ENCODE measurements around the gene MBP. TPM values are rescaled to one million over a fixed set of nuclear protein-coding genes. Genes with fewer than 3 reads are reported as not detected.

Gene MBP
- total and polyA plus RNA-seq, 10 of the 15 experiments (the other 5 are each of a cell fraction or from before 2014, with no cell fraction given): 12.2 to 67.8 (median 42.1) TPM

DNA sequence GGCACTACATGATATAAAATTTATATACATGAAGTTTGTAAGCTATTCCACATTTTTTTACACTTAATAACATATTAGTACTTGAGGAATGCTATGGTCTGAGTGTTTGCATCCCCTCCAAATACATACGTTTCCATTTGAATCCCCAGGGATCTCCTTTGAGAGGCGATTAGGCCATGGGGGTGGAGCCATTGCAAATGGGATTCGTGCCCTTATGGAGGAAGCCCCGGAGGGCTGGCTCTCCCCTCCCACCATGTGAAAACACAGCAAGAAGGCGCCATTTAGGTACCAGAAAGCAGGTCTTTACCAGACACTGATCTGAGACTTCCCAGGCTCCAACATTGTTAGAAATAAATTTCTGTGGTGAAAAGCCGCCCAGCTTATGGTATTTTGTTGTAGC lies 20.8 kb upstream of the MBP start (continued):
- TF ChIP-seq HCFC1 (IDR thresholded peaks at IDR 0.05; ENCODE audit: low read length): no peak
- TF ChIP-seq SUPT20H (IDR thresholded peaks at IDR 0.05; ENCODE audit: borderline replicate concordance, control insufficient read depth, low read depth, low read length): no peak

DNA sequence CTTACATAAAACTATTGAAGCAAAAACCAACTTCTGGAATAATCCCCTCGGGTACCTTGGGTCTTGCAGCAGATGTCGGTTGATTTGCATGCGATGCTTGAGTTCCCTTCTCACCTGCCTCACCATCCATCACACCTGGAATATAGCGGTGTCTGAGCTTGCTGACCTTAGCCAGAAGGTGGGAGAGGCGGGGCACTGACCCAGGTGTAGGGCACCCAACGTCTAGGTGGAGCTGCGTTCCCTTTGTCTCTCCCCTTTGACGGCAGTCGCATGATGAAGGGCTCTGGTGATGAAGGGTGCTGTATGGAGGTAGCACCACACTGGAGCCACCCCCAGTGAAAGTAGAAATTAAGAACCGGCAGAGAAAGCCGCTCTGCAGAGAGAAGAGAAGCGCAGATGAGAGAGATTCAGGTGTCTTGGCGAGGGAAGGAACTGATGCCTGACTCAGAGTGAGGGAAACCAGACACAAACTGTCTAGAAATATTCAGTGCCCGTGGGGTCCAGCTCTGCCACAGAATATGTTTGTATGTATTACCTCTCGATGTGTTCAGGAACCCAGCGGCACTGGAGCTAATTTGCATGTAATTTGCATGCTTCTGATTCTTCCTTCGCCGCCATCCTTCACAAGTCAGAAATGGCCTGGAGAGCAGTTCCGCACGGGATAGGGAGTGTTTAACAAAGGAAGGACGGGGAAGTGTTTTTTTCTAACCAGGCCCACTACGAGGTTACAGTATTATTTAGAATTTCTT lies 19.4 kb upstream of the MBP start:
- no TSS peak for BruUV-seq (replicated peaks)
- H2AFZ ChIP-seq (ENCODE audit: control insufficient read depth, low read depth, low read length): peak overlapping the region; percentile 19; the same call in 1 of the 2 replicates
- no peak overlapping the region for H3K9ac ChIP-seq (ENCODE audit: control insufficient read depth, insufficient read depth, low read length)
- no peaks in the 10 kb centered on the region for H3K79me2 ChIP-seq (ENCODE audit: control insufficient read depth, insufficient read depth, low read length)
- intact Hi-C loops (cut with micrococcal nuclease; ENCODE audit: unreplicated experiment) (no loop called here), in situ Hi-C loops (cut with MboI) (no loop called here)
- 27% methylated on average over 22 of the region's 22 CpGs for WGBS (ENCODE audit: insufficient coverage, insufficient replicate concordance, low lambda C conversion rate, missing lambda C conversion rate)
- RAD21 ChIA-PET (ENCODE audit: unreplicated experiment): interaction anchor here (0.6 kb wide), 1 partner anchor 151 kb away, joined by 4 read pairs; no protein-coding TSS in a partner anchor
- CTCF ChIA-PET: interaction anchor here (1.8 kb wide), 1 partner anchor 18 kb away, joined by 3 read pairs; no protein-coding TSS in a partner anchor
- no peaks in the 10 kb centered on the region for H3K9me3 ChIP-seq (replicated peaks; ENCODE audit: control insufficient read depth, insufficient read depth, low read length)
- FAIRE-seq (peak; percentile 61), ATAC-seq (no peak), DNase-seq (ENCODE audit: low read depth, low spot score) (no peak)
- TF ChIP-seq YBX1 (IDR thresholded peaks at IDR 0.05) (no peak), CBX3 (IDR thresholded peaks at IDR 0.05; ENCODE audit: borderline replicate concordance, low read depth) (no peak), MYC (IDR thresholded peaks at IDR 0.05; ENCODE audit: insufficient read depth, insufficient read length, insufficient replicate concordance, low read length, severe bottlenecking) (no peak), TAF1 (IDR thresholded peaks at IDR 0.05; ENCODE audit: borderline replicate concordance, low read depth, low read length) (no peak), EED (IDR thresholded peaks at IDR 0.05; ENCODE audit: low read depth) (no peak), NFXL1 (IDR thresholded peaks at IDR 0.05; ENCODE audit: borderline replicate concordance) (no peak), RBBP5 (conservative IDR thresholded peaks at IDR 0.05) (no peak), CHD1 (IDR thresholded peaks at IDR 0.05; ENCODE audit: low read depth, low read length) (no peak)
- TF ChIP-seq, protein P1, sequence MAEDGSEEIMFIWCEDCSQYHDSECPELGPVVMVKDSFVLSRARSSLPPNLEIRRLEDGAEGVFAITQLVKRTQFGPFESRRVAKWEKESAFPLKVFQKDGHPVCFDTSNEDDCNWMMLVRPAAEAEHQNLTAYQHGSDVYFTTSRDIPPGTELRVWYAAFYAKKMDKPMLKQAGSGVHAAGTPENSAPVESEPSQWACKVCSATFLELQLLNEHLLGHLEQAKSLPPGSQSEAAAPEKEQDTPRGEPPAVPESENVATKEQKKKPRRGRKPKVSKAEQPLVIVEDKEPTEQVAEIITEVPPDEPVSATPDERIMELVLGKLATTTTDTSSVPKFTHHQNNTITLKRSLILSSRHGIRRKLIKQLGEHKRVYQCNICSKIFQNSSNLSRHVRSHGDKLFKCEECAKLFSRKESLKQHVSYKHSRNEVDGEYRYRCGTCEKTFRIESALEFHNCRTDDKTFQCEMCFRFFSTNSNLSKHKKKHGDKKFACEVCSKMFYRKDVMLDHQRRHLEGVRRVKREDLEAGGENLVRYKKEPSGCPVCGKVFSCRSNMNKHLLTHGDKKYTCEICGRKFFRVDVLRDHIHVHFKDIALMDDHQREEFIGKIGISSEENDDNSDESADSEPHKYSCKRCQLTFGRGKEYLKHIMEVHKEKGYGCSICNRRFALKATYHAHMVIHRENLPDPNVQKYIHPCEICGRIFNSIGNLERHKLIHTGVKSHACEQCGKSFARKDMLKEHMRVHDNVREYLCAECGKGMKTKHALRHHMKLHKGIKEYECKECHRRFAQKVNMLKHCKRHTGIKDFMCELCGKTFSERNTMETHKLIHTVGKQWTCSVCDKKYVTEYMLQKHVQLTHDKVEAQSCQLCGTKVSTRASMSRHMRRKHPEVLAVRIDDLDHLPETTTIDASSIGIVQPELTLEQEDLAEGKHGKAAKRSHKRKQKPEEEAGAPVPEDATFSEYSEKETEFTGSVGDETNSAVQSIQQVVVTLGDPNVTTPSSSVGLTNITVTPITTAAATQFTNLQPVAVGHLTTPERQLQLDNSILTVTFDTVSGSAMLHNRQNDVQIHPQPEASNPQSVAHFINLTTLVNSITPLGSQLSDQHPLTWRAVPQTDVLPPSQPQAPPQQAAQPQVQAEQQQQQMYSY (CRISPR knock-in tag; IDR thresholded peaks at IDR 0.05): no peak
- TF ChIP-seq, protein P2, sequence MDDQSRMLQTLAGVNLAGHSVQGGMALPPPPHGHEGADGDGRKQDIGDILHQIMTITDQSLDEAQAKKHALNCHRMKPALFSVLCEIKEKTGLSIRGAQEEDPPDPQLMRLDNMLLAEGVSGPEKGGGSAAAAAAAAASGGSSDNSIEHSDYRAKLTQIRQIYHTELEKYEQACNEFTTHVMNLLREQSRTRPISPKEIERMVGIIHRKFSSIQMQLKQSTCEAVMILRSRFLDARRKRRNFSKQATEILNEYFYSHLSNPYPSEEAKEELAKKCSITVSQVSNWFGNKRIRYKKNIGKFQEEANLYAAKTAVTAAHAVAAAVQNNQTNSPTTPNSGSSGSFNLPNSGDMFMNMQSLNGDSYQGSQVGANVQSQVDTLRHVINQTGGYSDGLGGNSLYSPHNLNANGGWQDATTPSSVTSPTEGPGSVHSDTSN (IDR thresholded peaks at IDR 0.05; ENCODE audit: insufficient replicate concordance, low read depth, low read length): no peak
- TF ChIP-seq, protein P3, sequence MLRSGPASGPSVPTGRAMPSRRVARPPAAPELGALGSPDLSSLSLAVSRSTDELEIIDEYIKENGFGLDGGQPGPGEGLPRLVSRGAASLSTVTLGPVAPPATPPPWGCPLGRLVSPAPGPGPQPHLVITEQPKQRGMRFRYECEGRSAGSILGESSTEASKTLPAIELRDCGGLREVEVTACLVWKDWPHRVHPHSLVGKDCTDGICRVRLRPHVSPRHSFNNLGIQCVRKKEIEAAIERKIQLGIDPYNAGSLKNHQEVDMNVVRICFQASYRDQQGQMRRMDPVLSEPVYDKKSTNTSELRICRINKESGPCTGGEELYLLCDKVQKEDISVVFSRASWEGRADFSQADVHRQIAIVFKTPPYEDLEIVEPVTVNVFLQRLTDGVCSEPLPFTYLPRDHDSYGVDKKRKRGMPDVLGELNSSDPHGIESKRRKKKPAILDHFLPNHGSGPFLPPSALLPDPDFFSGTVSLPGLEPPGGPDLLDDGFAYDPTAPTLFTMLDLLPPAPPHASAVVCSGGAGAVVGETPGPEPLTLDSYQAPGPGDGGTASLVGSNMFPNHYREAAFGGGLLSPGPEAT (IDR thresholded peaks at IDR 0.05; ENCODE audit: low read depth): no peak
- POLR2A ChIA-PET: no interaction called here
- no peaks in the 10 kb centered on the region for H3K36me3 ChIP-seq (ENCODE audit: control insufficient read depth in 2 of 2, insufficient read depth in 2 of 2, low read length in 1 of 2)
- no peak overlapping the region for H3K27ac ChIP-seq (ENCODE audit: control insufficient read depth, insufficient read depth)
- H3K4me1 ChIP-seq (ENCODE audit: control insufficient read depth, insufficient read depth, low read length): peaks cover 12% of the 10 kb centered on the region
- no peaks in the 10 kb centered on the region for H4K20me1 ChIP-seq (ENCODE audit: control insufficient read depth, insufficient read depth)
- H3K4me2 ChIP-seq (ENCODE audit: control insufficient read depth, insufficient read depth): peak overlapping the region; percentile 72
- H3K4me3 ChIP-seq: peak overlapping the region; percentile 26; the same call in 1 of the 2 replicates
- no peaks in the 10 kb centered on the region for H3K27me3 ChIP-seq (replicated peaks in 1 of 2; ENCODE audit: control insufficient read depth in 2 of 2, insufficient read depth in 2 of 2, low read length in 1 of 2)
- SMC1A ChIA-PET (ENCODE audit: uncharacterized antibody, unreplicated experiment): interaction anchor here (1.4 kb wide), 1 partner anchor 28 kb away, joined by 4 read pairs; no protein-coding TSS in a partner anchor

Measured in GM12878 (cell line).